Measurements from ENCODE around the gene SGPP1.

SGPP1 gene

DNA sequence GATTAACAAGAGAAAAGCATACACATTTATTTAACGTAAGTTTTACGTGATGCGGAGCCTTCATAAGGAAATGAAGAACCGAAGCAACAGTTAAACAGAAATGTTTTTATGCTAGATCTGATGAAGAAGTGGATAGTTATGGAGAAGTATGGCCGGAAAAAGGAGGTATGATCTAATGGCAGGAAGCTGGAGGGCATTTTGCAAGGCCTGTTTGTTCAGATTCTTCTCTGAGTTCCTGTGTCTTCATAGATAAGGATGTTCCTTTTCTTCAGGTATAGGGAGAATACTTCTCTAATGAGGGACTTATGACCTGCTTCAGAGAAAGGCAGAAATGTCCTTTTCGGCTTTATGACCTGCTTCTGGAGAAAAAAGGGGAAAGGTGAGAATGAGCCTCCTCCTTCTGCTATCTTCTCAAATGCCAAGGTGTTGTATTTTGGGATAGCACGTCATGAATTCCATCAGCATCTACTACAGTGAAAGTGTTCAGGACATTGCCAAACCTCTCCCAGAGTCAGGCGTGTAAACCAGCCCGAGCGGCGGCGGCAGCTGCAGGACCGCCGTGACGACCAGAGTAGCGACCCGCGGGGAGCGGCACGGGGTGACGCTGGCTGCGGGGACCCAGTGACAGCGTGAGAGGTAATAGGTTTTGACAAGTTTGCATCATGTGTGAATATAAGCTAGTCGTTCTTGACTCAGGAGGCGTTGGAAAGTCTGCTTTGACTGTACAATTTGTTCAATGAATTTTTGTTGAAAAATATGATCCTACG, 33.7 kb upstream of the SGPP1 start:
- TF ChIP-seq SPI1 (IDR thresholded peaks at IDR 0.05; ENCODE audit: borderline replicate concordance, low read depth) (no peak), GABPA (IDR thresholded peaks at IDR 0.05; ENCODE audit: low read depth) (no peak), POLR2AphosphoS5 (IDR thresholded peaks at IDR 0.05; ENCODE audit: low read depth) (no peak)
- TF ChIP-seq, protein P1, sequence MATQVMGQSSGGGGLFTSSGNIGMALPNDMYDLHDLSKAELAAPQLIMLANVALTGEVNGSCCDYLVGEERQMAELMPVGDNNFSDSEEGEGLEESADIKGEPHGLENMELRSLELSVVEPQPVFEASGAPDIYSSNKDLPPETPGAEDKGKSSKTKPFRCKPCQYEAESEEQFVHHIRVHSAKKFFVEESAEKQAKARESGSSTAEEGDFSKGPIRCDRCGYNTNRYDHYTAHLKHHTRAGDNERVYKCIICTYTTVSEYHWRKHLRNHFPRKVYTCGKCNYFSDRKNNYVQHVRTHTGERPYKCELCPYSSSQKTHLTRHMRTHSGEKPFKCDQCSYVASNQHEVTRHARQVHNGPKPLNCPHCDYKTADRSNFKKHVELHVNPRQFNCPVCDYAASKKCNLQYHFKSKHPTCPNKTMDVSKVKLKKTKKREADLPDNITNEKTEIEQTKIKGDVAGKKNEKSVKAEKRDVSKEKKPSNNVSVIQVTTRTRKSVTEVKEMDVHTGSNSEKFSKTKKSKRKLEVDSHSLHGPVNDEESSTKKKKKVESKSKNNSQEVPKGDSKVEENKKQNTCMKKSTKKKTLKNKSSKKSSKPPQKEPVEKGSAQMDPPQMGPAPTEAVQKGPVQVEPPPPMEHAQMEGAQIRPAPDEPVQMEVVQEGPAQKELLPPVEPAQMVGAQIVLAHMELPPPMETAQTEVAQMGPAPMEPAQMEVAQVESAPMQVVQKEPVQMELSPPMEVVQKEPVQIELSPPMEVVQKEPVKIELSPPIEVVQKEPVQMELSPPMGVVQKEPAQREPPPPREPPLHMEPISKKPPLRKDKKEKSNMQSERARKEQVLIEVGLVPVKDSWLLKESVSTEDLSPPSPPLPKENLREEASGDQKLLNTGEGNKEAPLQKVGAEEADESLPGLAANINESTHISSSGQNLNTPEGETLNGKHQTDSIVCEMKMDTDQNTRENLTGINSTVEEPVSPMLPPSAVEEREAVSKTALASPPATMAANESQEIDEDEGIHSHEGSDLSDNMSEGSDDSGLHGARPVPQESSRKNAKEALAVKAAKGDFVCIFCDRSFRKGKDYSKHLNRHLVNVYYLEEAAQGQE (IDR thresholded peaks at IDR 0.05; ENCODE audit: insufficient replicate concordance, low read depth): no peak
- TF ChIP-seq, protein P2, sequence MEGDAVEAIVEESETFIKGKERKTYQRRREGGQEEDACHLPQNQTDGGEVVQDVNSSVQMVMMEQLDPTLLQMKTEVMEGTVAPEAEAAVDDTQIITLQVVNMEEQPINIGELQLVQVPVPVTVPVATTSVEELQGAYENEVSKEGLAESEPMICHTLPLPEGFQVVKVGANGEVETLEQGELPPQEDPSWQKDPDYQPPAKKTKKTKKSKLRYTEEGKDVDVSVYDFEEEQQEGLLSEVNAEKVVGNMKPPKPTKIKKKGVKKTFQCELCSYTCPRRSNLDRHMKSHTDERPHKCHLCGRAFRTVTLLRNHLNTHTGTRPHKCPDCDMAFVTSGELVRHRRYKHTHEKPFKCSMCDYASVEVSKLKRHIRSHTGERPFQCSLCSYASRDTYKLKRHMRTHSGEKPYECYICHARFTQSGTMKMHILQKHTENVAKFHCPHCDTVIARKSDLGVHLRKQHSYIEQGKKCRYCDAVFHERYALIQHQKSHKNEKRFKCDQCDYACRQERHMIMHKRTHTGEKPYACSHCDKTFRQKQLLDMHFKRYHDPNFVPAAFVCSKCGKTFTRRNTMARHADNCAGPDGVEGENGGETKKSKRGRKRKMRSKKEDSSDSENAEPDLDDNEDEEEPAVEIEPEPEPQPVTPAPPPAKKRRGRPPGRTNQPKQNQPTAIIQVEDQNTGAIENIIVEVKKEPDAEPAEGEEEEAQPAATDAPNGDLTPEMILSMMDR (IDR thresholded peaks at IDR 0.05; ENCODE audit: insufficient read depth, low read length): no peak
- H3K27ac ChIP-seq (replicated peaks): peak overlapping the region; percentile 57
- peak in 1 of 2 experiments; percentile 60 for DNase-seq (ENCODE audit: low read depth in 1 of 2, low spot score in 1 of 2)
- no peaks in the 10 kb centered on the region for H3K27me3 ChIP-seq (ENCODE audit: insufficient read depth, poor library complexity, severe bottlenecking)
- no peak overlapping the region; the same call in 1 of the 2 replicates for H3K4me3 ChIP-seq (replicated peaks; ENCODE audit: insufficient read depth, low read length)

DNA sequence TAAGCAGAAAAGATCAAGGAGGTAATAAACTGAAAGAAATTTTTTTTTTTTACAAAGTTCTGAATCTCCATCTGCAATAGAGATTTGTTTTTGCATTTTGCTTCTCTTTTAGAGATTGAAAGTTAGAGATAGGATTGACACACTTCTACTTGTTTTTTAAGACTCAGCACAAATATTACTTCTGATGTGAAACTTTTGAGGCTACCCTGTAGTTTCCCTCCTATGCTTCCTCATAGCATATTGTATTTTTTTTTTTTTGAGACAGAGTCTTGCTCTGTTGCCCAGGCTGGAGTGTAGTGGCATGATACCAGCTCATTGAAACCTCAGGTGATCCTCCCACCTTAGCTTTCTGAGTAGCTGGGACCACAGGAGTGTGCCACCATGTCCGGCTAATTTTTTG, 32.1 kb upstream of the SGPP1 start:
- Histone ChIP-seq H3K27me3 (ENCODE audit: insufficient read depth, poor library complexity, severe bottlenecking) (no peaks in the 10 kb centered on the region), H3K4me3 (replicated peaks; ENCODE audit: insufficient read depth, low read length) (no peak overlapping the region), H3K27ac (replicated peaks) (no peak overlapping the region)
- TF ChIP-seq, protein P2 (IDR thresholded peaks at IDR 0.05; ENCODE audit: insufficient read depth, low read length): no peak
- TF ChIP-seq, protein P1 (IDR thresholded peaks at IDR 0.05; ENCODE audit: insufficient replicate concordance, low read depth): no peak
- TF ChIP-seq SPI1 (IDR thresholded peaks at IDR 0.05; ENCODE audit: borderline replicate concordance, low read depth) (no peak), POLR2AphosphoS5 (IDR thresholded peaks at IDR 0.05; ENCODE audit: low read depth) (no peak)
- no peak for DNase-seq (ENCODE audit: low read depth in 1 of 2, low spot score in 1 of 2)

DNA sequence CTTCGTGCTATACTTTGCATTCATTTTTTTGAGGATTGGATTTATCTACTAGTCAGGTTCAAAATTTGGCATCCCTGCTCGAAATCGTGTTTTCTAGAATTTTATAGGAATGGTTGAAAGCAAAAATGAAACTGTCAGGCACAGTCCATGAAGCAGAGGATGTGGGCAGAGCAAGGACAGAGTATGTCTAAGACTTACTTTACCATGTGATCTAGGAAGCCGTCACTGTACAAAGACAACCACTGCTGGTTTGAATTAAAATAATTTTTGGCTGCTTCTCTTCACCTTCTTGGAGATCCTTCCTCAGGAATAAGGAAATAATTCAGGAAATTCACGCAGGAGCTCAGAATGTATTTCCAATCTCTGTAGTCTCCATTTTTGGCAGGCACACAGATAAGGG, 31.6 kb upstream of the SGPP1 start:
- no peak for TF ChIP-seq POLR2AphosphoS5 (IDR thresholded peaks at IDR 0.05; ENCODE audit: low read depth)
- TF ChIP-seq, protein P2 (IDR thresholded peaks at IDR 0.05; ENCODE audit: insufficient read depth, low read length): no peak
- TF ChIP-seq, protein P1 (IDR thresholded peaks at IDR 0.05; ENCODE audit: insufficient replicate concordance, low read depth): no peak
- TF ChIP-seq GABPA (IDR thresholded peaks at IDR 0.05; ENCODE audit: low read depth): no peak
- no peak for TF ChIP-seq SPI1 (IDR thresholded peaks at IDR 0.05; ENCODE audit: borderline replicate concordance, low read depth)
- DNase-seq (ENCODE audit: low read depth in 1 of 2, low spot score in 1 of 2): no peak
- Histone ChIP-seq H3K4me3 (replicated peaks; ENCODE audit: insufficient read depth, low read length) (no peak overlapping the region), H3K27me3 (ENCODE audit: insufficient read depth, poor library complexity, severe bottlenecking) (no peaks in the 10 kb centered on the region), H3K27ac (replicated peaks) (no peak overlapping the region)

Measured in HL-60 (cell line).